Hepatic stellate cell (primary cell): Measurements from ENCODE around the gene TMEM213.
"Not testable (repeated sequence)": the region's sequence is repeated elsewhere in the genome, so short reads cannot be mapped to it uniquely, and the experiment has no call there.

Experiments used
- DNase-seq: peaks from one replicate; pipeline ENCODE4 v3.0.0; 2011; ENCODE audit warnings: low spot score

TMEM213 gene

GRCh38 chr7:138797046-138797445, 748 bp upstream of the TMEM213 start:
- DNase-seq = not testable (repeated sequence)

- no peak for DNase-seq
These were observed 1.0 kb downstream of the TMEM213 start for GRCh38 chr7:138798836-138799235.

- no peak for DNase-seq
These were observed 1.7 kb downstream of the TMEM213 start for GRCh38 chr7:138799336-138800000.

GRCh38 chr7:138801256-138801655, 3.5 kb downstream of the TMEM213 start:
- DNase-seq = no peak

- no peak for DNase-seq
These were observed 4.9 kb downstream of the TMEM213 start for GRCh38 chr7:138802706-138803105.

GRCh38 chr7:138804618-138805017, 6.8 kb downstream of the TMEM213 start:
- no peak for DNase-seq

- DNase-seq = no peak
These were observed 11.6 kb downstream of the TMEM213 start for GRCh38 chr7:138809346-138809745.

- not testable (repeated sequence) for DNase-seq
These were observed 13.5 kb downstream of the TMEM213 start for GRCh38 chr7:138811327-138811726.

GRCh38 chr7:138813945-138814344, 16.2 kb downstream of the TMEM213 start:
- no peak for DNase-seq

- DNase-seq = no peak
These were observed 17.1 kb downstream of the TMEM213 start for GRCh38 chr7:138814816-138815332.

GRCh38 chr7:138816650-138817049, 18.9 kb downstream of the TMEM213 start:
- no peak for DNase-seq

- no peak for DNase-seq
These were observed 21.8 kb downstream of the TMEM213 start for GRCh38 chr7:138819625-138820024.

GRCh38 chr7:138821912-138822311, 24.1 kb downstream of the TMEM213 start:
- DNase-seq = no peak

- no peak for DNase-seq
These were observed 25.2 kb downstream of the TMEM213 start for GRCh38 chr7:138822867-138823535.

- DNase-seq = no peak
These were observed 27.4 kb downstream of the TMEM213 start for GRCh38 chr7:138825049-138825721.

GRCh38 chr7:138828302-138828701, 30.5 kb downstream of the TMEM213 start:
- DNase-seq = no peak

GRCh38 chr7:138829335-138829734, 31.5 kb downstream of the TMEM213 start:
- no peak for DNase-seq

- DNase-seq = no peak
These were observed 35.2 kb downstream of the TMEM213 start for GRCh38 chr7:138832966-138833365.

- DNase-seq = no peak
These were observed 35.8 kb downstream of the TMEM213 start for GRCh38 chr7:138833596-138833995.

GRCh38 chr7:138834583-138834982, 36.8 kb downstream of the TMEM213 start:
- no peak for DNase-seq

- DNase-seq = no peak
These were observed 37.3 kb downstream of the TMEM213 start for GRCh38 chr7:138835087-138835486.

- DNase-seq = no peak
These were observed 39.8 kb downstream of the TMEM213 start for GRCh38 chr7:138837627-138838026.

- no peak for DNase-seq
These were observed 40.4 kb downstream of the TMEM213 start for GRCh38 chr7:138838166-138838565.
